GM23248 (cell line): ENCODE results near the gene SFN.

Experiments
- EZH2 ChIP-seq: fragments of 200-600 bp; sonication (generic); IDR thresholded peaks from 2 replicates; pipeline ENCODE4 v1.6.1; 2018; ENCODE audit warnings: antibody characterized with exemption, mild to moderate bottlenecking; ENCODE audit not compliant: insufficient read depth, poor library complexity, severe bottlenecking
- EZH2phosphoT487 ChIP-seq: fragments of 200-600 bp; sonication (generic); IDR thresholded peaks from 2 replicates; pipeline ENCODE4 v1.6.1; 2018; ENCODE audit warnings: antibody characterized with exemption, moderate library complexity, mild to moderate bottlenecking, low read depth; ENCODE audit not compliant: insufficient read depth

GRCh38 chr1:26827663-26828062 is 35.3 kb upstream of the SFN start:
- no peak for TF ChIP-seq EZH2phosphoT487
- no peak for TF ChIP-seq EZH2
